DMS153 treated with DMSO at 0.1 percent for 48 hours (cell line): Measurements from ENCODE around the gene PCDHB8.
"Not testable (repeated sequence)": the region's sequence is repeated elsewhere in the genome, so short reads cannot be mapped to it uniquely, and the experiment has no call there.

Source experiments
- DNase-seq: peaks from one replicate; lab custom pipeline; 2025; ENCODE audit not compliant: unreplicated experiment; lab: John Stamatoyannopoulos, UW

PCDHB8 gene

DNA sequence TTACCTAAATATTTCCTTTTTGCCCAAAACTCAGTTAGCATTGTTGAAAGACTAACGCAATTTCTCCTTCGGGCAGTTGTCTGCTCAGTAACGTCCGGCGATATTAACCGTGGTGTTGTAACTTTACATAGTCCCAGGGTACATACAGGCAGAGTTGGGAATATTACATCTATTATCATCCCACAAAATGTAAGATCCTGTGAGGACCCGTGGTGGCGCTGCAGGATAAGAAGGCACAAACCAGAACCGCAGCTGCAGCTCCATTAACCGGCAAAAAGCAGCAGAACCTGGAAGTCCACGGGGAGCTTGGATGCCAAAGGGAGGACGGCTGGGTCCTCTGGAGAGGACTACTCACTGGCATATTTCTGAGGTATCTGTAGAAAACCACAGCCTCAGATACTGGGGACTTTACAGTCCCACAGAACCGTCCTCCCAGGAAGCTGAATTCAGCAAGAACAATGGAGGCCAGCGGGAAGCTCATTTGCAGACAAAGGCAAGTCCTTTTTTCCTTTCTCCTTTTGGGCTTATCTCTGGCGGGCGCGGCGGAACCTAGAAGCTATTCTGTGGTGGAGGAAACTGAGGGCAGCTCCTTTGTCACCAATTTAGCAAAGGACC lies at the start of gene PCDHB8:
Gene PCDHB8 (plus strand): TSS at position 214 of the 615 bp plus-strand sequence. CDS start 245 bp downstream, at position 459.
- DNase-seq = not testable (repeated sequence)

DNA sequence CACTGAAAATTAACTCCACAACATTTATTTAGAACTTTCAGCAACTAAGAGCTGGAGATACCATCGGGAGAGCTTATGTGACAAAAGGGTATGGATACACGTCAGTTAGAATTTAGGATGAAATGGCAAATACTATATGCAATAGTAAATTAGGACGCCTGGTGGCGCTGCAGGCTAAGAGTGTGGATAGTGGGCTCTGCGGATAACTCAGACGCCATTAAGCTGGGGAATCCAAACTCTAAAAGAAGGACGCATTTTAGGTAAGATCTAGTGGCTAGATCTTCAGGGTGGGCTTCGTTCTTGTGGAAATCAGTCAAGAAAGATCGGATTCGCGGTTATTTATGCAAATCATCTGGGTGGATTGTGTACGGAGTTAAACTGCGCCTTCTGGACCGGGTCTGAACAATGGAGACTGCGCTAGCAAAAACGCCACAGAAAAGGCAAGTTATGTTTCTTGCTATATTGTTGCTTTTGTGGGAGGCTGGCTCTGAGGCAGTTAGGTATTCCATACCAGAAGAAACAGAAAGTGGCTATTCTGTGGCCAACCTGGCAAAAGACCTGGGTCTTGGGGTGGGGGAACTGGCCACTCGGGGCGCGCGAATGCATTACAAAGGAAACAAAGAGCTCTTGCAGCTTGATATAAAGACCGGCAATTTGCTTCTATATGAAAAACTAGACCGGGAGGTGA lies 42.4 kb upstream of the PCDHB8 start, which contains the start of gene PCDHB5:
Gene PCDHB5 (plus strand): TSS at position 177 of the 688 bp plus-strand sequence. CDS start 229 bp downstream, at position 406.
- no peak for DNase-seq

DNA sequence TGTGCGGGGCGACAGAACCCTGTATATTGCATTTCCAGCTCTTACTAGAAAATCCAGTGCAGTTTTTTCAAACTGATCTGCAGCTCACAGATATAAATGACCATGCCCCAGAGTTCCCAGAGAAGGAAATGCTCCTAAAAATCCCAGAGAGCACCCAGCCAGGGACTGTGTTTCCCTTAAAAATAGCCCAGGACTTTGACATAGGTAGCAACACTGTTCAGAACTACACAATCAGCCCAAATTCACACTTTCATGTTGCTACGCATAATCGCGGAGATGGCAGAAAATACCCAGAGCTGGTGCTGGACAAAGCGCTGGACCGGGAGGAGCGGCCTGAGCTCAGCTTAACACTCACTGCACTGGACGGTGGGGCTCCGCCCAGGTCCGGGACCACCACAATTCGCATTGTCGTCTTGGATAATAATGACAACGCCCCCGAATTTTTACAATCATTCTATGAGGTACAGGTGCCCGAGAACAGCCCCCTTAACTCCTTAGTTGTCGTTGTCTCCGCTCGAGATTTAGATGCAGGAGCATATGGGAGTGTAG lies 41.8 kb upstream of the PCDHB8 start:
- no peak for DNase-seq

DNA sequence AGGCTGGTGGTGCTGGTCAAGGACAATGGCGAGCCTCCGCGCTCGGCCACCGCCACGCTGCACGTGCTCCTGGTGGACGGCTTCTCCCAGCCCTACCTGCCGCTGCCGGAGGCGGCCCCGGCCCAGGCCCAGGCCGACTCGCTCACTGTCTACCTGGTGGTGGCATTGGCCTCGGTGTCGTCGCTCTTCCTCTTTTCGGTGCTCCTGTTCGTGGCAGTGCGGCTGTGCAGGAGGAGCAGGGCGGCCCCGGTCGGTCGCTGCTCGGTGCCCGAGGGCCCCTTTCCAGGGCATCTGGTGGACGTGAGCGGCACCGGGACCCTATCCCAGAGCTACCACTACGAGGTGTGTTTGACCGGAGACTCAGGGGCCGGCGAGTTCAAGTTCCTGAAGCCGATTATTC lies 40.2 kb upstream of the PCDHB8 start:
- DNase-seq = not testable (repeated sequence)

DNA sequence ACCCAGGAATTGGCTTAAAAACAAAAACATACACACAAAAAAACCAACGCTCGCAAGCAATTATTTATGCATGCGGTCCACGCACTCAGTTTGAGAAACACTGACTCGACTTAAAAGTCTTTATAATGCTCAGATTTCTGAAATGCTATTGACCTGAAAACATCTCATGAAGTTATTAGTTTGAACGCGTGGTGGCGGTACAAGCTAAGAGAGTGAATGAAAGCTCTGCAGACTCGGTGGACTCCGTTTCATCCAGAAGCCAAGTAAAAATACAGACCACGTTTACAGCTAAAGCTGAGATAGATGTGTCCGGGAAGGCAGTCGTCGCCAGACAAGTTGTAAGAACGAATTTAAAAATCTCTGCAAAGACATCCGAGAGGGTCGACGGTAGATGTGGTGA lies 27.8 kb upstream of the PCDHB8 start, which contains the start of gene PCDHB6:
Gene PCDHB6 (plus strand): TSS at position 246 of the 400 bp plus-strand sequence. CDS start 201 bp downstream, outside the sequence.
- no peak for DNase-seq

DNA sequence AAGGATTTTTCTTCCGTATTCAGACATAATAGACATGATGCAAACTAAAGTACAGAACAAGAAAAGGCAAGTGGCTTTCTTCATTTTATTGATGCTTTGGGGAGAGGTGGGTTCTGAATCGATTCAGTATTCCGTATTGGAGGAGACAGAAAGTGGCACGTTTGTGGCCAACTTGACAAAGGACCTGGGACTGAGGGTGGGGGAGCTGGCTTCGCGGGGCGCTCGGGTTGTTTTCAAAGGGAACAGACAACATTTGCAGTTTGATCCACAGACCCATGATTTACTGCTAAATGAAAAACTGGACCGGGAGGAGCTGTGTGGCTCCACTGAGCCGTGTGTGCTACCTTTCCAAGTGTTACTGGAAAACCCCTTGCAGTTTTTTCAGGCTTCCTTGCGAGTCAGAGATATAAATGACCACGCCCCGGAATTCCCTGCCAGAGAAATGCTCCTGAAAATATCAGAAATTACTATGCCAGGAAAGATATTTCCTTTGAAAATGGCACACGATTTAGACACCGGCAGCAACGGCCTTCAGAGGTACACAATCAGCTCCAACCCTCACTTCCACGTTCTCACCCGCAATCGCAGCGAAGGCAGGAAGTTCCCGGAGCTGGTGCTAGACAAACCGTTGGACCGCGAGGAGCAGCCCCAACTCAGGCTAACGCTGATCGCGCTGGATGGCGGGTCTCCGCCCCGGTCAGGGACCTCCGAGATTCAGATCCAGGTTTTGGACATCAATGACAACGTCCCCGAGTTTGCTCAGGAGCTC lies 27.2 kb upstream of the PCDHB8 start:
- DNase-seq = no peak

DNA sequence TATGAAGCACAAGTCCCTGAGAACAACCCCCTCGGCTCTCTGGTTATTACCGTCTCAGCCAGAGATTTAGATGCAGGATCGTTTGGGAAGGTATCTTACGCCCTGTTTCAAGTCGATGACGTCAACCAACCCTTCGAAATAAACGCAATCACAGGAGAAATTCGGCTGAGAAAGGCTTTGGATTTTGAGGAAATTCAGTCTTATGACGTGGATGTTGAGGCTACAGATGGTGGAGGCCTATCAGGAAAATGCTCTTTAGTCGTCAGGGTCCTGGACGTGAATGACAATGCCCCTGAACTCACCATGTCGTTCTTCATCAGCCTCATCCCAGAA lies 26.6 kb upstream of the PCDHB8 start:
- no peak for DNase-seq

DNA sequence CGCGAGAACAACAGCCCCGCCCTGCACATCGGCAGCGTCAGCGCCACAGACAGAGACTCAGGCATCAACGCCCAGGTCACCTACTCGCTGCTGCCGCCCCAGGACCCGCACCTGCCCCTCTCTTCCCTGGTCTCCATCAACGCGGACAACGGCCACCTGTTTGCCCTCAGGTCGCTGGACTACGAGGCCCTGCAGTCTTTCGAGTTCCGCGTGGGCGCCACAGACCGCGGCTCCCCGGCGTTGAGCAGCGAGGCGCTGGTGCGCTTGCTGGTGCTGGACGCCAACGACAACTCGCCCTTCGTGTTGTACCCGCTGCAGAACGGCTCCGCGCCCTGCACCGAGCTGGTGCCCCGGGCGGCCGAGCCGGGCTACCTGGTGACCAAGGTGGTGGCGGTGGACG lies 26.0 kb upstream of the PCDHB8 start:
- DNase-seq = not testable (repeated sequence)

DNA sequence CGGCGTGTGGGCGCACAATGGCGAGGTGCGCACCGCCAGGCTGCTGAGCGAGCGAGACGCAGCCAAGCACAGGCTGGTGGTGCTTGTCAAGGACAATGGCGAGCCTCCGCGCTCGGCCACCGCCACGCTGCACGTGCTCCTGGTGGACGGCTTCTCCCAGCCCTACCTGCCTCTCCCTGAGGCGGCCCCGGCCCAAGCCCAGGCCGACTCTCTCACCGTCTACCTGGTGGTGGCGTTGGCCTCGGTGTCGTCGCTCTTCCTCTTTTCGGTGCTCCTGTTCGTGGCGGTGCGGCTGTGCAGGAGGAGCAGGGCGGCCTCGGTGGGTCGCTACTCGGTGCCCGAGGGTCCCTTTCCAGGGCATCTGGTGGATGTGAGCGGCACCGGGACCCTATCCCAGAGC lies 25.5 kb upstream of the PCDHB8 start:
- DNase-seq = not testable (repeated sequence)

DNA sequence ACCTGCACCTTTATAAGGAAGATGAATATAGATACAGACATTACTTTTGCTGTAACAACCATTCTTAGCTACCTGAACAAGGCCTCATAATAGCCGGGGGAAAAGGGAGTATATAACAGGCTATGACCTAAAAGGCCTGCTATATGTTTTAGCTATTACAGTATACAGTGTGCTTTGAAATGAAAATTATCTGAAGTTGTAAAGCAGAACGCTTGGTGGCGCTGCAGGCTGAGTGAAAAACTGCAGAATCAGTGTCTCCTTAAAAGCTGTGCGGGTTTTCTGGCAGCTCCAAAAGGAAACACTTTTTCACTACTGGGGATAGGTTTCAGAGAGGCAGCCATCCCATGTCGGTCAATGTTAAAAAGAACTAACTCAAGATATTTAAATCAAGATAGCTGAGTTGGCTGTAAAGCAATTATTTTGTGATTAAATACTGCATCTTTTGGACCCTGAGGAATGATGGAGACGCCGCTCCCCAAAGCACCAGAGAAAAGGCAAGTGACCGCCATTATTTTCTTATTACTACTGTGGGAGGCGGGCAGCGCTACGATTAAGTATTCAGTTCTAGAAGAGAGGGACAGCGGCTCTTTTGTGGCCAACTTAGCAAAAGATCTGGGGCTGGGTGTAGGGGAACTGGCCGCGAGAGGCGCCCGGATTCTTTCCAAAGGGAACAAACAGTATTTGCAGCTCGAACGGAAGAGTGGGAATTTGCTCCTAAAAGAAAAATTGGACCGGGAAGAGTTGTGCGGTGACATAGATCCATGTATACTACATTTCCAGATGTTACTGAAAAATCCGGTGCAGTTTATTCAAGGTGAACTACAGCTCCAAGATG lies 21.8 kb upstream of the PCDHB8 start:
- DNase-seq = no peak

DNA sequence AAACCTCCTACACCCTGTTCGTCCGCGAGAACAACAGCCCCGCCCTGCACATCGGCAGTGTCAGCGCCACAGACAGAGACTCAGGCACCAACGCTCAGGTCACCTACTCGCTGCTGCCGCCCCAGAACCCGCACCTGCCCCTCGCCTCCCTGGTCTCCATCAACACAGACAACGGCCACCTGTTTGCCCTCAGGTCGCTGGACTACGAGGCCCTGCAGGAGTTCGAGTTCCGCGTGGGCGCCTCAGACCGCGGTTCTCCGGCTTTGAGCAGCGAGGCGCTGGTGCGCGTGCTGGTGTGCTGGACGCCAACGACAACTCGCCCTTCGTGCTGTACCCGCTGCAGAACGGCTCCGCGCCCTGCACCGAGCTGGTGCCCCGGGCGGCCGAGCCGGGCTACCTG lies 20.2 kb upstream of the PCDHB8 start:
- not testable (repeated sequence) for DNase-seq

DNA sequence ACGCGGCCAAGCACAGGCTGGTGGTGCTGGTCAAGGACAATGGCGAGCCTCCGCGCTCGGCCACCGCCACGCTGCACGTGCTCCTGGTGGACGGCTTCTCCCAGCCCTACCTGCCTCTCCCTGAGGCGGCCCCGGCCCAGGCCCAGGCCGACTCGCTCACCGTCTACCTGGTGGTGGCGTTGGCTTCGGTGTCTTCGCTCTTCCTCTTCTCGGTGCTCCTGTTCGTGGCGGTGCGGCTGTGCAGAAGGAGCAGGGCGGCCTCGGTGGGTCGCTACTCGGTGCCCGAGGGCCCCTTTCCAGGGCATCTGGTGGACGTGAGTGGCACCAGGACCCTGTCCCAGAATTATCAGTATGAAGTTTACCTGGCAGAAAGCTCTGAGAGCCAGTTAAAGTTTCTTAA lies 19.7 kb upstream of the PCDHB8 start:
- not testable (repeated sequence) for DNase-seq

DNA sequence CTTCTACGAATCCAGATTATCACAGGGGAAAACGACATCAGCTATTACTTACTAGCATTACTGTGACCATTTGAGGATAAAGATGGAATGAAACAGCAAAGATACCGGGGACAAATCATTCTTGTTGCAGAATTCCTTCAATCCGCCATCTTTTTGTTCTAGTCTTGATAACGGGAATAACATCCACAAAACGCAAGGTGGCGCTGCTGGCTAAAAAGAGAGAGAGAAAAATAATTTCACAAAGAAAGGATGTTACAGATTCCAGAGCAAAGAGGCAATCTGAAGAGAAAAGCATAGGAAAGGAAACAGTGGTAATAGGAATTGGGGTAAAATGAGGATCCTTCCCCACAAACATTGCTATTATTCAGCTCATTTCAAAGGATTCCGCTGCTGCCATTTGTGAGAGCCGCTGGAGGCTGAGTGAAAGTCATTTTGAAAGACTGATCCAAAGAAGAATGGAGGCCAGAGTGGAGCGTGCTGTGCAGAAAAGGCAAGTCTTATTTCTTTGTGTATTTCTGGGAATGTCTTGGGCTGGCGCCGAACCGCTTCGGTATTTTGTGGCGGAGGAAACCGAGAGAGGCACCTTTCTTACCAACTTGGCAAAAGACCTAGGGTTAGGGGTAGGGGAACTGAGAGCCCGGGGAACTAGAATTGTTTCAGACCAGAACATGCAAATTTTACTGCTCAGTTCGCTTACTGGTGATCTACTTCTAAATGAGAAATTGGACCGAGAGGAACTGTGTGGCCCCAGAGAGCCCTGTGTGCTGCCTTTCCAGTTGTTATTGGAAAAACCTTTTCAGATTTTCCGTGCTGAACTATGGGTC lies 5.0 kb upstream of the PCDHB8 start, which contains the start of gene PCDHB7:
Gene PCDHB7 (plus strand): TSS at position 264 of the 824 bp plus-strand sequence. CDS start 192 bp downstream, at position 456.
- no peak for DNase-seq

DNA sequence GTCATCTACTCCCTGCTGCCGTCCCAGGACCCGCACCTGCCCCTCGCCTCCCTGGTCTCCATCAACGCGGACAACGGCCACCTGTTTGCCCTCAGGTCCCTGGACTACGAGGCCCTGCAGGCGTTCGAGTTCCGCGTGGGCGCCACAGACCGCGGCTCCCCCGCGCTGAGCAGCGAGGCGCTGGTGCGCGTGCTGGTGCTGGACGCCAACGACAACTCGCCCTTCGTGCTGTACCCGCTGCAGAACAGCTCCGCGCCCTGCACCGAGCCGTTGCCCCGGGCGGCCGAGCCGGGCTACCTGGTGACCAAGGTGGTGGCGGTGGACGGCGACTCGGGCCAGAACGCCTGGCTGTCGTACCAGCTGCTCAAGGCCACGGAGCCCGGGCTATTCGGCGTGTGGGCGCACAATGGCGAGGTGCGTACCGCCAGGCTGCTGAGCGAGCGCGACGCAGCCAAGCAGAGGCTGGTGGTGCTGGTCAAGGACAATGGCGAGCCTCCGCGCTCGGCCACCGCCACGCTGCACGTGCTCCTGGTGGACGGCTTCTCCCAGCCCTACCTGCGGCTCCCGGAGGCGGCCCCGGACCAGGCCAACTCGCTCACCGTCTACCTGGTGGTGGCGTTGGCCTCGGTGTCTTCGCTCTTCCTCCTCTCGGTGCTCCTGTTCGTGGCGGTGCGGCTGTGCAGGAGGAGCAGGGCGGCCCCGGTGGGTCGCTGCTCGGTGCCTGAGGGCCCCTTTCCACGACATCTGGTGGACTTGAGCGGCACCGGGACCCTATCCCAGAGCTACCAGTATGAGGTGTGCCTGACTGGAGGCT lies 3.1 kb upstream of the PCDHB8 start:
- not testable (repeated sequence) for DNase-seq

DNA sequence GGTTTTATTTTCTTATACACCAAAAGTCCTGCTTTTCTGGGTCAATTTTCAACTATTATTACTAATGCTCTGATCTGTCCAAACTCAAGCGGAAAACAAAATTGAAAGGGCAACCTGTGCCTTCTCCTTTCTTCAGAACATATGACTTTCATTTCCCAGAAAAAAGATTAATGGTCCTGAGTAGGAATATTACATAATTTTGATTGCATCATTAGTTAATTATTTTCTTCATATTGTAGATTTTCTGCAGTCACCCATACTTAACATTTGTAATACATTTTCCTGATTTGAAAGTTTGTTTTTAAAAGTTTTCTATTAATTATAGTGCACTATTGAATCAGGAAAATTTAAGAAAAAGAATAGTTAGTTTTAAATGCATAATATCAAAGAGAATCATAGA lies 1.7 kb upstream of the PCDHB8 start:
- DNase-seq = no peak

DNA sequence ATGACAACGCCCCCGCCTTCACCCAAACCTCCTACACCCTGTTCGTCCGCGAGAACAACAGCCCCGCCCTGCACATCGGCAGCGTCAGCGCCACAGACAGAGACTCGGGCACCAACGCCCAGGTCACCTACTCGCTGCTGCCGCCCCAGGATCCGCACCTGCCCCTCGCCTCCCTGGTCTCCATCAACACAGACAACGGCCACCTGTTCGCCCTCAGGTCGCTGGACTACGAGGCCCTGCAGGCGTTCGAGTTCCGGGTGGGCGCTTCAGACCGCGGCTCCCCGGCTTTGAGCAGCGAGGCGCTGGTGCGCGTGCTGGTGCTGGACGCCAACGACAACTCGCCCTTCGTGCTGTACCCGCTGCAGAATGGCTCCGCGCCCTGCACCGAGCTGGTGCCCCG lies 1.8 kb downstream of the PCDHB8 start:
- DNase-seq = not testable (repeated sequence)

DNA sequence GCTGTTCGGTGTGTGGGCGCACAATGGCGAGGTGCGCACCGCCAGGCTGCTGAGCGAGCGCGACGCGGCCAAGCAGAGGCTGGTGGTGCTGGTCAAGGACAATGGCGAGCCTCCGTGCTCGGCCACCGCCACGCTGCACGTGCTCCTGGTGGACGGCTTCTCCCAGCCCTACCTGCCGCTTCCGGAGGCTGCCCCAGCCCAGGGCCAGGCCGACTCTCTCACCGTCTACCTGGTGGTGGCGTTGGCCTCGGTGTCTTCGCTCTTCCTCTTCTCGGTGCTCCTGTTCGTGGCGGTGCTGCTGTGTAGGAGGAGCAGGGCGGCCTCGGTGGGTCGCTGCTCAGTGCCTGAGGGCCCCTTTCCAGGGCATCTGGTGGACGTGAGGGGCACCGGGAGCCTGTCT lies 2.3 kb downstream of the PCDHB8 start:
- DNase-seq = not testable (repeated sequence)

DNA sequence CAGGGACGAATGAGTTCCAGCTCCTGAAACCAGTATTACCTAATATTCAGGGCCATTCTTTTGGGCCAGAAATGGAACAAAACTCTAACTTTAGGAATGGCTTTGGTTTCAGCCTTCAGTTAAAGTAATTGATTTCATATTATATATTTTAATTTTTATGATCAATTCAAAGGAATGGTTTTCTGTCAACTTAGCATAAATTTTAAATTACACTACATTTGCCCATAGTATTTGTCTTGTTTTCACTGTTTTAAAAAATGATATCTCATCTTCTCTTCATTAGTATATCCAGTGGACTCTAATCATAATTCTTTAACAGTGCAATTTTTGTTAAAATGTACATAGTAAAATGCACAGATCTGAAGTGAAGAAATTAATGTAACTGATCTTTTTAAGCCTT lies 2.7 kb downstream of the PCDHB8 start:
- DNase-seq = no peak

DNA sequence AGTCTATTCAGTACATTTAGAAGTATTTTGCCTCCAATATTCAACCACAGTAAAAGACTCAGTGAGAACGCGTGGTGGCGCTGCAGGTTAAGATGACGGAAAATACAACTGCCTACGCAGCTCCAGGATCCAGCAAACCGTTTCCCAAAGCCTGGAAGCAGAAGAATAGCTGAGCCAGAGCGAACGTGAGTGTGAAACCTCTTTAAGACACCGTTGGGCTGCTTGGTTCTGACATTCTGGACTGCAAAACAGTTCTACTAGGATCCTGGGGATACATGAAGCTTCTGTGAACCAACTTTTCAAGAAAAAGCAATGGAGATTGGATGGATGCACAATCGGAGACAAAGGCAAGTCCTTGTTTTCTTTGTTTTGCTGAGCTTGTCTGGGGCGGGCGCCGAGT lies 4.7 kb downstream of the PCDHB8 start, which contains the start of gene PCDHB16:
Gene PCDHB16 (plus strand): TSS at position 140 of the 400 bp plus-strand sequence. CDS start 173 bp downstream, at position 313.
- no peak for DNase-seq
